OCI-LY1 (cell line): ENCODE measurements around the gene INPP4A.

ENCODE experiments used
- EZH2 ChIP-seq: fragments of 200-600 bp; sonication (generic), shearing (Covaris generic); IDR thresholded peaks from 2 replicates; pipeline ENCODE4 v1.8.0; 2017; ENCODE audit warnings: borderline replicate concordance, mixed run types, mild to moderate bottlenecking, antibody characterized with exemption, low read length, moderate library complexity, mixed read lengths
- TF ChIP-seq, protein P1 (sequence below): fragments of 200-600 bp; sonication (generic), shearing (Covaris generic); IDR thresholded peaks from 2 replicates; pipeline ENCODE4 v1.5.1; 2017; ENCODE audit warnings: mild to moderate bottlenecking, antibody characterized with exemption, low read length, moderate library complexity, mixed read lengths

DNA sequence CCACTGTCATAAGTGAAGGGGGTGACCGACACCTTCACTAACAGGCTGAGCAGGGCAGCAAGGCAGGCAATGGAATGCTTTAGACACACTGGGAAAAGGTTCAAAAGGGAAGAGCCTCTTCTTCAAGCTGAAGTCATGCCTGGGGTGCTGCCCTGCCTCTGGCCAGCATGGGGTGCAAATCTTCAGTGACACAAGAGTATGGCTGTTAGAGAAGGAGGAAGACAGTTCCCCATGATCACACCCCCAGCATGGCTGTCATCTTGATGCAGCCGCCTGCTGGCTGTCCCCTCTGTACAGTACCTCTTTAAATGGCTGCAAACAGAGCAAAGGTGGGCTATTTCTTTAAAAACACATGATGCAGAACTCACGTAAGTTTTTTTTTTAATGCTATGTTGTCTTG, 71.9 kb downstream of the INPP4A start:
- TF ChIP-seq, protein P1, sequence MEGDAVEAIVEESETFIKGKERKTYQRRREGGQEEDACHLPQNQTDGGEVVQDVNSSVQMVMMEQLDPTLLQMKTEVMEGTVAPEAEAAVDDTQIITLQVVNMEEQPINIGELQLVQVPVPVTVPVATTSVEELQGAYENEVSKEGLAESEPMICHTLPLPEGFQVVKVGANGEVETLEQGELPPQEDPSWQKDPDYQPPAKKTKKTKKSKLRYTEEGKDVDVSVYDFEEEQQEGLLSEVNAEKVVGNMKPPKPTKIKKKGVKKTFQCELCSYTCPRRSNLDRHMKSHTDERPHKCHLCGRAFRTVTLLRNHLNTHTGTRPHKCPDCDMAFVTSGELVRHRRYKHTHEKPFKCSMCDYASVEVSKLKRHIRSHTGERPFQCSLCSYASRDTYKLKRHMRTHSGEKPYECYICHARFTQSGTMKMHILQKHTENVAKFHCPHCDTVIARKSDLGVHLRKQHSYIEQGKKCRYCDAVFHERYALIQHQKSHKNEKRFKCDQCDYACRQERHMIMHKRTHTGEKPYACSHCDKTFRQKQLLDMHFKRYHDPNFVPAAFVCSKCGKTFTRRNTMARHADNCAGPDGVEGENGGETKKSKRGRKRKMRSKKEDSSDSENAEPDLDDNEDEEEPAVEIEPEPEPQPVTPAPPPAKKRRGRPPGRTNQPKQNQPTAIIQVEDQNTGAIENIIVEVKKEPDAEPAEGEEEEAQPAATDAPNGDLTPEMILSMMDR: no peak
- no peak for TF ChIP-seq EZH2
